ENCODE measurements around the gene C2orf78. TPM values are rescaled to one million over a fixed set of nuclear protein-coding genes. Genes with fewer than 3 reads are reported as not detected.

The C2orf78 gene
- total and polyA plus RNA-seq, 8 donors = not detected

DNA sequence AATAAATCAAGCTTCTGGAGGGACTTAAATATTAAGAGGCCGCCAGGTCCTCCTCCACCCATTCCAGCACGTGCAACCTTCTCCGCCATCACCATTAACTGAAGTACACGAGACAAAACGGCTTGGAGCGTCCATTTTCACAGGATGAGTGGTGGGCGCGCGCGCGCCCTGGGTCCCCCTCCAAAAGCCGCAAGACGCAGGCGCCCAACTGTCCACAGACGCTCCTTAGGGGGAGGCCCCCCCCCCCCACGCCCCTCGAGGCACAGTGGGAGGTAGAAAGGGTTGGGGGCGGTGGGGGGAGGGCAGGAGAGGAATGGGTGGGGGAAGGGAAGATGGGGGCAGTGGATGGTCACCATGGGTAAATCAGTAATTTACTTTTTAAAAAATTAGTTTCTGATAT lies 34.3 kb downstream of the C2orf78 start:
- no peak for DNase-seq
- no peaks in the 10 kb centered on the region for H3K36me3 ChIP-seq
- H3K4me1 ChIP-seq = no peaks in the 10 kb centered on the region
- intact Hi-C loops (cut with DNase I) = no loop called here
- no peaks in the 10 kb centered on the region for H3K9me3 ChIP-seq
- no peaks in the 10 kb centered on the region for H3K27me3 ChIP-seq
- no peak overlapping the region for H3K4me3 ChIP-seq
- no peak for ATAC-seq
- no peak for FAIRE-seq
- no peak for TF ChIP-seq CTCF (IDR thresholded peaks at IDR 0.05)
- 75 to 83% methylated on average over 16 to 18 of the region's 18 CpGs for WGBS, 2 donors
- H3K27ac ChIP-seq = no peak overlapping the region

DNA sequence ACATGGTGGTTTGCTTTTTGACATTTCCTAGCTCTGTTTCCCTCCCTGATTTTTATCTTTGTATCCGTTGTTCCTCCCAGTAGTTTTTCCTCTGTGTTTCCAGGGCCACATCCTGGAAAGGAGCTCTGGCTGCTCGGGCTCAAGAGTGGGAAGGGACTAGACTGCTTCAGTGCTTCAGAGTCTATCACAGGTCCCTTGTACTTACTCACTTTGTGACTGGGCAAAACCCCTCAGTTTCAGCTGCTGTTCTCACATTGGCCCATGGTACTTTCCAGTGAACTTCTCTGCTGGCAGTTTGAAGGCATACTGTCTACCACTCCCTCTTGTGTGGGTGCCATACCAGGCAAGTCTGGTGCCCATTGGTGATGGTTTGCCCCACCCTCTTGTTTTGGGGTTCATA lies 37.2 kb downstream of the C2orf78 start:
- intact Hi-C loops (cut with DNase I) = loop anchor here in 1 of 3 donors (10.0 kb wide), 1 partner anchor 514 kb away; no protein-coding TSS in a partner anchor
- WGBS, 2 donors = 24 to 27% methylated on average over 2 of the region's 2 CpGs

GRCh38 chr2:73821669-73822068 lies 37.7 kb downstream of the C2orf78 start:
- H3K4me3 ChIP-seq = no peak overlapping the region
- WGBS, 2 donors = 33 to 42% methylated on average over 2 of the region's 2 CpGs
- no peaks in the 10 kb centered on the region for H3K9me3 ChIP-seq
- FAIRE-seq (no peak), DNase-seq (no peak), ATAC-seq (no peak)
- no peaks in the 10 kb centered on the region for H3K27me3 ChIP-seq
- intact Hi-C loops (cut with DNase I) = loop anchor here in 1 of 3 donors (10.0 kb wide), 1 partner anchor 513 kb away; no protein-coding TSS in a partner anchor
- H3K27ac ChIP-seq = no peak overlapping the region
- no peaks in the 10 kb centered on the region for H3K36me3 ChIP-seq
- no peak for TF ChIP-seq CTCF (IDR thresholded peaks at IDR 0.05)
- no peaks in the 10 kb centered on the region for H3K4me1 ChIP-seq

More for the DNA sequence above, 37.2 kb downstream of the C2orf78 start:
- ATAC-seq (no peak), FAIRE-seq (no peak), DNase-seq (no peak)
- no peaks in the 10 kb centered on the region for H3K36me3 ChIP-seq
- no peak for TF ChIP-seq CTCF (IDR thresholded peaks at IDR 0.05)
- no peak overlapping the region for H3K27ac ChIP-seq
- H3K4me3 ChIP-seq = no peak overlapping the region
- H3K9me3 ChIP-seq = no peaks in the 10 kb centered on the region
- H3K27me3 ChIP-seq = no peaks in the 10 kb centered on the region
- no peaks in the 10 kb centered on the region for H3K4me1 ChIP-seq

DNA sequence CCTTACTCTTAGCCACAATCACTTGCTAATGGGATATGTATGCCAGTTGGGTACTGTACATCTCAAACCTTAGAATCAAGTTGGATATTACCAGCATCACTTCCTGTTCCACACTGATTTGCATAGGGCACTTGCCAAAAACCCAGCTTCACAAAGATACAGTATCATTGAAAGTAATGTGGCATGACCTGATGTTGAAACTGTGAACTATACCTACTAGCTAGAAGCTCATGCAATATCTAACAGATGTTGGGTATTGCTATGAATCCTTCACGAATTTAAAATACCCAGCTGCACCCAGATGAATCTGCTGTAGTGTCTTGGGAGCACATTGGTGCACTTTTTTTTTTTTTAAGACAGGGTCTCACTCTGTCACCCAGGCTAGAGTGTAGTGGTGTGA lies 38.3 kb downstream of the C2orf78 start:
- no peak for DNase-seq
- Histone ChIP-seq H3K4me3 (no peak overlapping the region), H3K9me3 (no peaks in the 10 kb centered on the region), H3K36me3 (no peaks in the 10 kb centered on the region), H3K27ac (no peak overlapping the region), H3K4me1 (no peaks in the 10 kb centered on the region), H3K27me3 (no peaks in the 10 kb centered on the region)
- ATAC-seq = no peak
- intact Hi-C loops (cut with DNase I) = loop anchor here in 1 of 3 donors (10.0 kb wide), 1 partner anchor 513 kb away; no protein-coding TSS in a partner anchor
- no peak for TF ChIP-seq CTCF (IDR thresholded peaks at IDR 0.05)
- no peak for FAIRE-seq
- 13 to 30% methylated on average over 1 of the region's 1 CpG for WGBS, 2 donors

DNA sequence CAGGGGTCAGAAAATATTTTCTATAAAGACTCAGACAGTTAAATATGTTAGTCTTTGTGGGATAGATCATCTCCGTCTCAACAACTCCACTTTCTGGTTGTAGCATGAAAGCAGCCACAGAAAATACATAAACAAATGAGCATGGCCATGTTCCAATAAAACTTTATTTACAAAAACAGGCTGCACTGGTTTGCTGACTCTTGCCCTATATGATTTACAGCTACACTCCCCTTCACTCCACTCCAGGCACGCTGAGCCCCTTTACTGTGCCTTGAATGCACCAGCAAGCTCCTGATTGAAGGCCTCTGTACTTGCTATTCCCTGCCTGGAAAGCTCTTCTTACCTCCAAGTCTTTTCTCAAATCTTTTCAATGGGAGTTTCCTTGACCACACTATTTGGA lies 39.0 kb downstream of the C2orf78 start:
- no peaks in the 10 kb centered on the region for H3K9me3 ChIP-seq
- no peaks in the 10 kb centered on the region for H3K36me3 ChIP-seq
- TF ChIP-seq CTCF (IDR thresholded peaks at IDR 0.05) = no peak
- no peaks in the 10 kb centered on the region for H3K27me3 ChIP-seq
- no peaks in the 10 kb centered on the region for H3K4me1 ChIP-seq
- ATAC-seq = no peak
- no peak overlapping the region for H3K4me3 ChIP-seq
- no peak for FAIRE-seq
- WGBS, 2 donors = 74 to 87% methylated on average over 2 of the region's 2 CpGs
- DNase-seq = no peak
- H3K27ac ChIP-seq = no peak overlapping the region
- intact Hi-C loops (cut with DNase I) = loop anchor here in 1 of 3 donors (10.0 kb wide), 1 partner anchor 512 kb away; no protein-coding TSS in a partner anchor

Data from pancreas (tissue), 10 donors.